OCI-LY7 (cell line): ENCODE data around the gene PDPN. TPM values are rescaled to one million over a fixed set of nuclear protein-coding genes. Genes with fewer than 3 reads are reported as not detected.
"Not testable (repeated sequence)": the region's sequence is repeated elsewhere in the genome, so short reads cannot be mapped to it uniquely, and the experiment has no call there.

Experiments used
- BruUV-seq: library from RNA; stranded (reverse); fragments of 400-500 nt; replicated peaks from 2 replicates; lab custom pipeline; 2021; lab: Mats Ljungman, UMichigan
- CTCF ChIA-PET: fragments of 300-600 bp; sonication (Branson Sonifier 250); formaldehyde crosslinking; loops from one replicate; lab custom pipeline; 2022; ENCODE audit warnings: antibody characterized with exemption; ENCODE audit not compliant: unreplicated experiment; lab: Charles Lee
- POLR2A ChIA-PET: fragments of 300-600 bp; sonication (Branson Sonifier 250); formaldehyde crosslinking; loops from one replicate; lab custom pipeline; 2022; ENCODE audit warnings: antibody characterized with exemption; lab: Charles Lee
- DNase-seq: peaks from one replicate; pipeline ENCODE4 v3.0.0-alpha.2; 2015; ENCODE audit warnings: low spot score
- H2AFZ ChIP-seq: fragments of 200-600 bp; sonication (generic), shearing (Covaris generic); 2 replicates; pipeline ENCODE4 v1.6.1; 2014; ENCODE audit warnings: mild to moderate bottlenecking, antibody characterized with exemption, low read length, moderate library complexity
- H3K27ac ChIP-seq: fragments of 200-600 bp; sonication (generic); 2 replicates; pipeline ENCODE4 v1.5.1; 2014; ENCODE audit warnings: mixed run types, low read depth, mild to moderate bottlenecking, moderate library complexity, low read length, inconsistent platforms; ENCODE audit not compliant: poor library complexity, severe bottlenecking
- H3K36me3 ChIP-seq: fragments of 200-600 bp; sonication (generic); 2 replicates; pipeline ENCODE4 v1.6.1; 2014; ENCODE audit warnings: mild to moderate bottlenecking, antibody characterized with exemption, low read length, moderate library complexity, mixed read lengths; ENCODE audit not compliant: insufficient read depth
- H3K4me1 ChIP-seq: fragments of 200-600 bp; sonication (generic); 2 replicates; pipeline ENCODE4 v1.5.1; 2014; ENCODE audit warnings: mild to moderate bottlenecking, low read length; ENCODE audit not compliant: insufficient read depth, poor library complexity, severe bottlenecking
- H3K4me2 ChIP-seq: fragments of 200-600 bp; sonication (generic); 2 replicates; pipeline ENCODE4 v1.6.1; 2014; ENCODE audit warnings: mild to moderate bottlenecking, low read length
- H3K4me3 ChIP-seq: fragments of 200-600 bp; sonication (generic); 2 replicates; pipeline ENCODE4 v1.5.1; 2014; ENCODE audit warnings: mild to moderate bottlenecking, low read depth, low read length; ENCODE audit not compliant: poor library complexity, severe bottlenecking
- H3K79me2 ChIP-seq: fragments of 200-600 bp; sonication (generic); 2 replicates; pipeline ENCODE4 v1.6.1; 2016; ENCODE audit warnings: low read depth, mild to moderate bottlenecking, low read length, moderate library complexity, mixed read lengths; ENCODE audit not compliant: insufficient read depth
- H3K9me2 ChIP-seq: fragments of 200-600 bp; sonication (generic); 2 replicates; pipeline ENCODE4 v1.6.1; 2016; ENCODE audit warnings: mild to moderate bottlenecking, low read length, mixed read lengths; ENCODE audit not compliant: insufficient read depth
- H3K9me3 ChIP-seq: fragments of 200-600 bp; sonication (generic); 2 replicates; pipeline ENCODE4 v1.6.1; 2014; ENCODE audit warnings: mild to moderate bottlenecking, mixed run types, low read length, mixed read lengths
- H4K20me1 ChIP-seq: fragments of 200-600 bp; sonication (generic); 2 replicates; pipeline ENCODE4 v1.6.1; 2014; ENCODE audit warnings: mild to moderate bottlenecking, antibody characterized with exemption, low read length, moderate library complexity, mixed read lengths; ENCODE audit not compliant: insufficient read depth
- EZH2phosphoT487 ChIP-seq: fragments of 200-600 bp; sonication (generic); IDR thresholded peaks from 2 replicates; pipeline ENCODE4 v1.6.1; 2018; ENCODE audit warnings: low read depth, borderline replicate concordance, mild to moderate bottlenecking, mixed run types, antibody characterized with exemption, low read length, moderate library complexity, mixed read lengths
- intact Hi-C: fragments of 100-400 bp; cut with micrococcal nuclease; formaldehyde crosslinking; loops from one replicate; pipeline ENCODE4 v1.10.0; 2022; ENCODE audit not compliant: unreplicated experiment
- total RNA-seq, 2 experiments: library from RNA; depleted of rRNA in 1 of 2; stranded (reverse); fragments of >200 nt in 1 of 2; shearing (Covaris generic) in 1 of 2; gene quantifications; 2 replicates each; pipeline ENCODE4 v1.2.3, GENCODE V29; 2014 to 2022
- TF ChIP-seq, protein P1 (sequence below): fragments of 200-600 bp; sonication (generic); conservative IDR thresholded peaks from 2 replicates; pipeline ENCODE4 v1.5.1; 2014; ENCODE audit warnings: mild to moderate bottlenecking, antibody characterized with exemption, low read length, moderate library complexity, mixed read lengths

PDPN gene
- total RNA-seq, 2 experiments from 2014 or later, result not detected

DNA sequence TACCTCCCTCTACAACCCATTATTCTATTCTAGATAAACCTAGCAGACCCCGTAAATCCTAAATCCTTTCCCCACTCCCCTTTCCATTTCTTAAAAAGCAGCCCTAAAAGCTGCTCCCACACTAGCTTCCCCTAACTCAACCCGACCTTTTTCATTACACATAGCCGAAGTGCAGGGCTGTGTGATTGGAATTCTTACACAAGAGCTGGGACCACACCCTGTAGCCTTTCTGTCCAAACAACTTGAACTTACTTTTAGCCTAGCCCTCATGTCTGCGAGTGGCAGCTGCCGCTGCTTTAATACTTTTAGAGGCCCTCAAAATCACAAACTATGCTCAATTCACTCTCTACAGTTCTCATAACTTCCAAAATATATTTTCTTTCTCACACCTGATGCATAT lies 19.6 kb upstream of the PDPN start:
- no peak for TF ChIP-seq EZH2phosphoT487
- TF ChIP-seq, protein P1, sequence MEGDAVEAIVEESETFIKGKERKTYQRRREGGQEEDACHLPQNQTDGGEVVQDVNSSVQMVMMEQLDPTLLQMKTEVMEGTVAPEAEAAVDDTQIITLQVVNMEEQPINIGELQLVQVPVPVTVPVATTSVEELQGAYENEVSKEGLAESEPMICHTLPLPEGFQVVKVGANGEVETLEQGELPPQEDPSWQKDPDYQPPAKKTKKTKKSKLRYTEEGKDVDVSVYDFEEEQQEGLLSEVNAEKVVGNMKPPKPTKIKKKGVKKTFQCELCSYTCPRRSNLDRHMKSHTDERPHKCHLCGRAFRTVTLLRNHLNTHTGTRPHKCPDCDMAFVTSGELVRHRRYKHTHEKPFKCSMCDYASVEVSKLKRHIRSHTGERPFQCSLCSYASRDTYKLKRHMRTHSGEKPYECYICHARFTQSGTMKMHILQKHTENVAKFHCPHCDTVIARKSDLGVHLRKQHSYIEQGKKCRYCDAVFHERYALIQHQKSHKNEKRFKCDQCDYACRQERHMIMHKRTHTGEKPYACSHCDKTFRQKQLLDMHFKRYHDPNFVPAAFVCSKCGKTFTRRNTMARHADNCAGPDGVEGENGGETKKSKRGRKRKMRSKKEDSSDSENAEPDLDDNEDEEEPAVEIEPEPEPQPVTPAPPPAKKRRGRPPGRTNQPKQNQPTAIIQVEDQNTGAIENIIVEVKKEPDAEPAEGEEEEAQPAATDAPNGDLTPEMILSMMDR, result no peak
- DNase-seq, result no peak

DNA sequence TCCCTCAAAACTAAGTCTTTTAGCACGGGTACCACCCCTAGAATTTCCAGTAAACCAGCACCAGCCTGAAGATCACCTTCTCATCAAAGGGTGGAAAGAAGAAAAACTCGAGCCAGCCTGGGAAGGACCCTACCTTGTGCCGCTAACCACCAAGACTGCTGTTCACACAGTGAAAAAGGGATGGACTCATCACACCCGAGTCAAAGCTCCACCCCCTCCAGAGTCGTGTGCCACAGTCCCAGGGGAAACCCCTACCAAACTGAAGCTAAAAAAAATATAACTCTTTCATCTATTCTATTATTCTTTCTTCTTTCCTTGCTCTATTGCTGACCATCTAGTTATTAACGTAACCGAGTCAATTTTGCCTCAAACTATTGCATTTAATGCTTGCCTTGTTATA lies 13.2 kb upstream of the PDPN start:
- H3K4me2 ChIP-seq, BruUV-seq, H3K79me2 ChIP-seq, H3K4me1 ChIP-seq, CTCF ChIA-PET, H3K9me2 ChIP-seq, H3K36me3 ChIP-seq, H3K4me3 ChIP-seq, H3K27ac ChIP-seq, H3K9me3 ChIP-seq, intact Hi-C loops, DNase-seq, H2AFZ ChIP-seq, H4K20me1 ChIP-seq: not testable (repeated sequence)
- POLR2A ChIA-PET, result interaction anchor here (1.0 kb wide), 1 partner anchor 43 kb away, joined by 3 read pairs; no protein-coding TSS in a partner anchor

More for the DNA sequence above, 19.6 kb upstream of the PDPN start:
- Histone ChIP-seq H2AFZ (no peak overlapping the region), H3K79me2 (no peaks in the 10 kb centered on the region), H4K20me1 (no peaks in the 10 kb centered on the region), H3K4me1 (no peaks in the 10 kb centered on the region), H3K9me3 (no peaks in the 10 kb centered on the region), H3K4me2 (no peak overlapping the region), H3K36me3 (no peaks in the 10 kb centered on the region), H3K9me2 (no peaks in the 10 kb centered on the region), H3K4me3 (no peak overlapping the region), H3K27ac (no peak overlapping the region)
- ChIA-PET POLR2A (interaction anchor here (0.6 kb wide), 1 partner anchor 14 kb away, joined by 3 read pairs; no protein-coding TSS in a partner anchor), CTCF (no interaction called here)
- intact Hi-C loops, result no loop called here
- BruUV-seq, result no TSS peak

DNA sequence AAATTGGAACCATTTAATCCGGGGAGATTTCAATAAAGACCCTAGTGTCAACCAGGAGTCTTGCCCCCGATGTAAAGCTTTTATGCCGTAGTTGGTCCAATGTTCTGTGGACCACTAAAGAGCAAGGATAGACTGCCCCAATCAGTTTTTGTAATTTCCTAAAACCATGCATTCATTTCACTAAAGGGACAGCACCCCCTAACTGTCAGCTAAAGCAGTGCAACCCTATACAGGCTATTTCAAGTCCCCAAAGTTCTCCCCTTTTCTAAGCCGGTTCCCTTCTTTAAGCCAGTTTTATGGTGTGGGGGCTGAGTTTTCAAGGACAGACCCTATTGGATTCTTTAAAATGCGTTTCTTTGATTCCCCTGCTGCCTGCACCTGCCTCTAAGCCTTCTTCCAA lies 12.7 kb upstream of the PDPN start:
- H4K20me1 ChIP-seq, result no peaks in the 10 kb centered on the region
- peak; percentile 43 for DNase-seq
- H3K4me2 ChIP-seq, result no peak overlapping the region
- no peaks in the 10 kb centered on the region for H3K36me3 ChIP-seq
- POLR2A ChIA-PET, result no interaction called here
- no peaks in the 10 kb centered on the region for H3K9me2 ChIP-seq
- H3K4me3 ChIP-seq, result no peak overlapping the region
- no peaks in the 10 kb centered on the region for H3K79me2 ChIP-seq
- H2AFZ ChIP-seq, result no peak overlapping the region
- intact Hi-C loops, result no loop called here
- no peaks in the 10 kb centered on the region for H3K9me3 ChIP-seq
- H3K4me1 ChIP-seq, result no peaks in the 10 kb centered on the region
- CTCF ChIA-PET, result no interaction called here
- TF ChIP-seq, protein P1, result peak; percentile 82
- TF ChIP-seq EZH2phosphoT487, result no peak
- no peak overlapping the region for H3K27ac ChIP-seq
- no TSS peak for BruUV-seq
